ENCODE measurements around the gene ARID1B. TPM values are rescaled to one million over a fixed set of nuclear protein-coding genes. Genes with fewer than 3 reads are reported as not detected.

The ARID1B gene
- total RNA-seq, 1 donor from 2014 or later: 93.8 TPM

- intact Hi-C loops (cut with micrococcal nuclease): no loop called here
Observed at GRCh38 chr6:157012355-157012754, 235.2 kb downstream of the ARID1B start.

GRCh38 chr6:157013649-157014304 is 236.6 kb downstream of the ARID1B start:
- intact Hi-C loops (cut with micrococcal nuclease): no loop called here

GRCh38 chr6:157014871-157015270 is 237.7 kb downstream of the ARID1B start:
- intact Hi-C loops (cut with micrococcal nuclease): no loop called here

- intact Hi-C loops (cut with micrococcal nuclease): no loop called here
Observed at GRCh38 chr6:157017022-157017421, 239.8 kb downstream of the ARID1B start.

GRCh38 chr6:157017861-157018260 is 240.7 kb downstream of the ARID1B start:
- intact Hi-C loops (cut with micrococcal nuclease): no loop called here

GRCh38 chr6:157019115-157019641 is 242.0 kb downstream of the ARID1B start:
- intact Hi-C loops (cut with micrococcal nuclease): no loop called here

GRCh38 chr6:157019733-157020132 is 242.6 kb downstream of the ARID1B start:
- intact Hi-C loops (cut with micrococcal nuclease): loop anchor here (1.0 to 10.0 kb wide), 10 partner anchors 43 to 1848 kb away; partner anchors contain the start of genes GTF2H5, SERAC1, SNX9 and SYNJ2

- intact Hi-C loops (cut with micrococcal nuclease): loop anchor here (1.0 to 10.0 kb wide), 10 partner anchors 44 to 1849 kb away; partner anchors contain the start of genes GTF2H5, SERAC1, SNX9 and SYNJ2
Observed at GRCh38 chr6:157020398-157020797, 243.2 kb downstream of the ARID1B start.

- intact Hi-C loops (cut with micrococcal nuclease): loop anchor here (1.0 to 10.0 kb wide), 15 partner anchors 44 to 1850 kb away; partner anchors contain the start of genes GTF2H5, SERAC1, SNX9 and SYNJ2
Observed at GRCh38 chr6:157020881-157021343, 243.7 kb downstream of the ARID1B start.

- intact Hi-C loops (cut with micrococcal nuclease): loop anchor here (1.0 to 10.0 kb wide), 14 partner anchors 45 to 1146 kb away; partner anchors contain the start of genes GTF2H5, SERAC1, SNX9 and SYNJ2
Observed at GRCh38 chr6:157021344-157021992, 244.3 kb downstream of the ARID1B start.

GRCh38 chr6:157021993-157022740 is 245.0 kb downstream of the ARID1B start:
- intact Hi-C loops (cut with micrococcal nuclease): loop anchor here (1.0 to 10.0 kb wide), 19 partner anchors 11 to 1708 kb away; partner anchors contain the start of genes GTF2H5, SERAC1, SNX9 and SYNJ2

- intact Hi-C loops (cut with micrococcal nuclease): loop anchor here (5.0 to 10.0 kb wide), 4 partner anchors 738 to 1143 kb away; partner anchors contain the start of genes GTF2H5, SERAC1, SNX9 and SYNJ2
Observed at GRCh38 chr6:157023958-157024357, 246.8 kb downstream of the ARID1B start.

- intact Hi-C loops (cut with micrococcal nuclease): loop anchor here (5.0 to 10.0 kb wide), 4 partner anchors 738 to 1143 kb away; partner anchors contain the start of genes GTF2H5, SERAC1, SNX9 and SYNJ2
Observed at GRCh38 chr6:157024745-157025144, 247.6 kb downstream of the ARID1B start.

GRCh38 chr6:157025437-157025836 is 248.3 kb downstream of the ARID1B start:
- intact Hi-C loops (cut with micrococcal nuclease): loop anchor here (10.0 kb wide), 1 partner anchor 799 kb away; the partner anchor contains the start of gene SNX9

- intact Hi-C loops (cut with micrococcal nuclease): loop anchor here (10.0 kb wide), 1 partner anchor 795 kb away; the partner anchor contains the start of gene SNX9
Observed at GRCh38 chr6:157029980-157030690, 253.0 kb downstream of the ARID1B start.

GRCh38 chr6:157030755-157031154 is 253.6 kb downstream of the ARID1B start:
- intact Hi-C loops (cut with micrococcal nuclease): no loop called here

- intact Hi-C loops (cut with micrococcal nuclease): loop anchor here (1.0 kb wide), 1 partner anchor 11 kb away; no protein-coding TSS in a partner anchor
Observed at GRCh38 chr6:157032923-157033322, 255.7 kb downstream of the ARID1B start.

GRCh38 chr6:157033428-157034140 is 256.4 kb downstream of the ARID1B start:
- intact Hi-C loops (cut with micrococcal nuclease): loop anchor here (1.0 to 2.0 kb wide), 5 partner anchors 11 to 469 kb away; no protein-coding TSS in a partner anchor

All from T-helper 1 cell treated with Interleukin-12 subunit alpha and Interleukin-12 subunit beta and Interleukin-4 antibody, amounts not matched to agents 30 ng/mL and 1 ng/mL, for 36 hours (primary cell).